ENCODE measurements around the gene ZNF260. TPM values are rescaled to one million over a fixed set of nuclear protein-coding genes. Genes with fewer than 3 reads are reported as not detected.
"Not testable (repeated sequence)": the region's sequence is repeated elsewhere in the genome, so short reads cannot be mapped to it uniquely, and the experiment has no call there.

Gene ZNF260
- total RNA-seq, 1 donor from 2014 or later: 2.1 TPM

DNA sequence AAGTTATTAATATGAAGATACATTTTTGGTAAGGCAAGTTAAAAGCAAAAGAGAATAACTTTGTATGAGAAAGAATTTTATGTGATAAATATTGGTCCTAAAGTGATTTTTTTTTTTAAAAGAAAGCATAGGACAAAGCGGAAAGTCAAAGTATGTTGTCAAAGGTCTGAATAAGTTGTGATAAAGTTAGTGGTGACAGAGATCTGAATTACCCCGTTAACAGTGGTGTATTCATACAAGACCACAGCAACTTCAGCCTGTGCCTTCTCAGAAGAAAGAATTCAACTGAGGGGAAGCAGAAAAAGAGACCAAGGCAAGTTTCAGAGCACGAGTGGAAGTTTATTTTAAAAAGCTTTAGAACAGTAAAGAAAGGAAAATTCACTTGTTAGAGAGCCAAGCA is 19.7 kb downstream of the ZNF260 start:
- TF ChIP-seq, protein P1, sequence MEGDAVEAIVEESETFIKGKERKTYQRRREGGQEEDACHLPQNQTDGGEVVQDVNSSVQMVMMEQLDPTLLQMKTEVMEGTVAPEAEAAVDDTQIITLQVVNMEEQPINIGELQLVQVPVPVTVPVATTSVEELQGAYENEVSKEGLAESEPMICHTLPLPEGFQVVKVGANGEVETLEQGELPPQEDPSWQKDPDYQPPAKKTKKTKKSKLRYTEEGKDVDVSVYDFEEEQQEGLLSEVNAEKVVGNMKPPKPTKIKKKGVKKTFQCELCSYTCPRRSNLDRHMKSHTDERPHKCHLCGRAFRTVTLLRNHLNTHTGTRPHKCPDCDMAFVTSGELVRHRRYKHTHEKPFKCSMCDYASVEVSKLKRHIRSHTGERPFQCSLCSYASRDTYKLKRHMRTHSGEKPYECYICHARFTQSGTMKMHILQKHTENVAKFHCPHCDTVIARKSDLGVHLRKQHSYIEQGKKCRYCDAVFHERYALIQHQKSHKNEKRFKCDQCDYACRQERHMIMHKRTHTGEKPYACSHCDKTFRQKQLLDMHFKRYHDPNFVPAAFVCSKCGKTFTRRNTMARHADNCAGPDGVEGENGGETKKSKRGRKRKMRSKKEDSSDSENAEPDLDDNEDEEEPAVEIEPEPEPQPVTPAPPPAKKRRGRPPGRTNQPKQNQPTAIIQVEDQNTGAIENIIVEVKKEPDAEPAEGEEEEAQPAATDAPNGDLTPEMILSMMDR (IDR thresholded peaks at IDR 0.05): no peak
- Histone ChIP-seq H3K36me3 (peaks cover under 1 to 19% of the 10 kb centered on the region in 2 donors), H3K27ac (no peak overlapping the region), H3K4me3 (no peak overlapping the region), H3K9me3 (peaks cover 93 to 100% of the 10 kb centered on the region in 2 donors), H3K4me1 (no peaks in the 10 kb centered on the region), H3K27me3 (no peaks in the 10 kb centered on the region)
- intact Hi-C loops (cut with DNase I): no loop called here
- no peak for DNase-seq (ENCODE audit: low spot score in 2 of 2)

DNA sequence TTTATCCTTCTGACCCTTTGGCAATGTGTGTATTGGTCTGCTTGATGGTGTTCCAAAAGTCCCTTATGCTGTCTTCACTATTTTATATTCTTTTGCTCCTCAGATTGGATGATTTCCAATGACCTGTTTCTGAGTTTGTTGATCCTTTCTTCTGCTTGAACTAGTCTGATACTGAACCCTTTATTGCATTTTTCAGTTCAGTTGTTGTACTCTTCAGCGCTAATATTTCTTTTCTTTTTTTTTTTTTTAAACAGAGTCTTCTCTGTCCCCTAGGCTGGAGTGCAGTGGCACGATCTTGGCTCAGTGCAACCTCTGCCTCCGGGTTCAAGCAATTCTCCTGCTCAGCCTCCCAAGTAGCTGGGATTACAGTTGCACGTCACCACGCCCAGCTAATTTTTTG is 26.1 kb downstream of the ZNF260 start:
- peaks cover 76 to 86% of the 10 kb centered on the region in 2 donors for H3K9me3 ChIP-seq
- no peaks in the 10 kb centered on the region for H3K4me1 ChIP-seq
- H3K27me3 ChIP-seq: no peaks in the 10 kb centered on the region
- DNase-seq (ENCODE audit: low spot score in 2 of 2): no peak
- no peaks in the 10 kb centered on the region for H3K36me3 ChIP-seq
- TF ChIP-seq, protein P1 (IDR thresholded peaks at IDR 0.05): no peak
- intact Hi-C loops (cut with DNase I): no loop called here
- H3K27ac ChIP-seq: no peak overlapping the region
- H3K4me3 ChIP-seq: no peak overlapping the region

DNA sequence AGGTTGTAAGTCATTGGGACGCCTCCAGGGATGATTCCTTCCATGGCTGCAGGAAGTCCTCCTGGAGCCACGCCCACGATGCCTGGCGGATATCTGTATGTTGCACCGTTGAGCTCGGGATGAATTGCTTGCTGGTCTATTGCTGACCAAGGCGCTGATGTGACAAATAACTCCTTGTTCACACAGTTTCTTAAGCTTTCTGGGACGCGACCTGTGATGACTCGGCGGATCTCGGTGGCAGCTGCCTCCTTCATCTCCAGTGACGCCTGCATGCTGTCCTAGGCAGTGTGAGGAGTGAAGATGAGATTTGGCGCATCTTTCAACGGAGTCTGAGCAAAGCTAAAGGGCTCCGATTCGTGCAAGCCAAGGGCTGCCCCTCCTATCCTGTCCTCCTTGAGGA is 31.1 kb downstream of the ZNF260 start:
- Histone ChIP-seq H3K4me3 (no peak overlapping the region), H3K9me3 (peaks cover 31 to 44% of the 10 kb centered on the region in 2 donors), H3K27me3 (no peaks in the 10 kb centered on the region), H3K27ac (no peak overlapping the region), H3K4me1 (no peaks in the 10 kb centered on the region), H3K36me3 (no peaks in the 10 kb centered on the region)
- intact Hi-C loops (cut with DNase I): no loop called here
- TF ChIP-seq, protein P1 (IDR thresholded peaks at IDR 0.05): no peak
- DNase-seq (ENCODE audit: low spot score in 2 of 2): no peak

DNA sequence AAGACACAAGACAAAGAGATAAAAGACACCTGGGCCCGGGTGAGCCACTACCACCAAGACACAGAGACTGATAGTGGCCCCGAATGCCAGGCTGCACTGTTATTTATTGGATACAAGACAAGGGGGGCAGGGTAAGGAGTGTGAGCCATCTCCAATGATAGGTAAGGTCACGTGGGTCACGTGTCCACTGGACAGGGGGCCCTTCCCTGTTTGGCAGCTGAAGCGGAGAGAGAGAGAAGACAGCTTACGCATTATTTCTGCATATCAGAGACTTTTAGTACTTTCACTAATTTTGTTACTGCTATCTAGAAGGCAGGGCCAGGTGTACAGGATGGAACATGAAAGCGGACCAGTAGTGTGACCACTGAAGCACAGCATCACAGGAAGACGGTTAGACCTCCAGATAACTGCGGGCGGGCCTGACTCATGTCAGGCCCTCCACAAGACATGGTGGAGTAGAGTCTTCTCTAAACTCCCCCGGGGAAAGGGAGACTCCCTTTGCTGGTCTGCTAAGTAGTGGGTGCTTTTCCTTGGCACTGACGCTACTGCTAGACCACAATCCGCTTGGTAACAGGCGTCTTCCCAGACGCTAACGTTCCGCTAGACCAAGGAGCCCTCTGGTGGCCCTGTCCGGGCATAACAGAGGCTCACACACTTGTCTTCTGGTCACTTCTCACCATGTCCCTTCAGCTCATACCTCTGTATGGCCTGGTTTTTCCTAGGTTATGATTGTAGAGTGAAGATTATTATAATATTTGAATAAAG is 35.2 kb downstream of the ZNF260 start:
- H3K36me3 ChIP-seq; intact Hi-C loops (cut with DNase I); H3K27me3 ChIP-seq; H3K4me3 ChIP-seq; H3K4me1 ChIP-seq; H3K27ac ChIP-seq; H3K9me3 ChIP-seq: not testable (repeated sequence)
- peak in 1 of 2 donors; percentile 65 for DNase-seq (ENCODE audit: low spot score in 2 of 2)
- TF ChIP-seq, protein P1 (IDR thresholded peaks at IDR 0.05): peak; percentile 27 to 46 (median 36)

DNA sequence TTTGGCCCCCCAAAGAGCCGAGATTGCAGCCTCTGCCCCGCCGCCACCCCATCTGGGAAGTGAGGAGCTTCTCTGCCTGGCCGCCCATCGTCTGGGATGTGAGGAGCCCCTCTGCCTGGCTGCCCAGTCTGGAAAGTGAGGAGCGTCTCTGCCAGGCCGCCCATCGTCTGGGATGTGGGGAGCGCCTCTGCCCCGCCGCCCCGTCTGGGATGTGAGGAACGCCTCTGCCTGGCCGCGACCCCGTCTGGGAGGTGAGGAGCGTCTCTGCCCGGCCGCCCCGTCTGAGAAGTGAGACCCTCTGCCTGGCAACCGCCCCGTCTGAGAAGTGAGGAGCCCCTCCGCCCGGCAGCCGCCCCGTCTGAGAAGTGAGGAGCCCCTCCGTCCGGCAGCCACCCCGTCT is 37.2 kb downstream of the ZNF260 start:
- H3K27ac ChIP-seq; H3K4me3 ChIP-seq; H3K27me3 ChIP-seq; H3K4me1 ChIP-seq; H3K36me3 ChIP-seq; intact Hi-C loops (cut with DNase I); H3K9me3 ChIP-seq; DNase-seq (ENCODE audit: low spot score in 2 of 2): not testable (repeated sequence)

DNA sequence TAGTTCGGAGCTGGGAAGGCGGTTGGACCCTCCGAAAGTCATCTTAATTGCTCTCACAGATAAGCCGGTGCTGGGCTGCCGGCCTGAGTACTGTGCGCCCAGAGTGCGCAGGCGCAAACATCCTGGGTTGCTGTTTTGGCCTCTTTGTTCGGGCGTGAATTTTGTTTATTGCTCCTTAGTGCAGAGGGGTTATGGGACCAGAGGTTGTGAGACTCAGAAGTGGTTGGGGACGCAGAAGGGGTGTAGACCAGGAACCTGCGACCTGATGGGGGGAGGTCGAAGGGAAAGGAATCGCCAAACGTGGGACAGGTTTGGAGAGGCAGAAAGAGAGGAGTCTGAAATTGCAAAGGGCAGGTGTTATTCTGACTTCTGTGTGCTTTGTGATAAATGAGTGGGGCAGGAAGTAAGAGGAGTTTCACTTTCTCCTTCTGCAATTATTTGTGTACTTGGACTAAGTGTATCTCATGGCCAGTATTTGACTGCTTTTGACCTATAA is 38.1 kb downstream of the ZNF260 start:
- Histone ChIP-seq H3K4me3 (peak overlapping the region; percentile 71 to 72), H3K4me1 (peaks cover 0 to 5% of the 10 kb centered on the region in 2 donors), H3K27me3 (no peaks in the 10 kb centered on the region), H3K36me3 (peaks cover 0 to 6% of the 10 kb centered on the region in 2 donors), H3K27ac (peak overlapping the region; percentile 92 to 94), H3K9me3 (peaks cover 3 to 4% of the 10 kb centered on the region in 2 donors)
- TF ChIP-seq, protein P1 (IDR thresholded peaks at IDR 0.05): no peak
- intact Hi-C loops (cut with DNase I): loop anchor here (1.0 to 10.0 kb wide), 8 partner anchors 38 to 1718 kb away; partner anchors contain the start of genes ZFP14, ZFP82, ZNF146 and ZNF260
- peak; percentile 33 to 84 for DNase-seq (ENCODE audit: low spot score in 2 of 2)

Data from ascending aorta (tissue), 2 donors.